Myocyte (in vitro differentiated cells): ENCODE data around the gene KATNAL1. TPM values are rescaled to one million over a fixed set of nuclear protein-coding genes. Genes with fewer than 3 reads are reported as not detected.
"Not testable (repeated sequence)": the region's sequence is repeated elsewhere in the genome, so short reads cannot be mapped to it uniquely, and the experiment has no call there.

Experiments
- DNase-seq: peaks from one replicate; pipeline ENCODE4 v3.0.0-alpha.2; 2012; ENCODE audit warnings: low read depth
- total RNA-seq: library from RNA; depleted of rRNA; stranded (reverse); fragments of >200 nt; gene quantifications from 2 replicates; pipeline ENCODE4 v1.2.3, GENCODE V29; 2014

KATNAL1 gene
- total RNA-seq, 1 donor from 2014 or later, result 18.1 TPM

GRCh38 chr13:30222254-30222653 is 85.1 kb downstream of the KATNAL1 start:
- DNase-seq, result no peak

- no peak for DNase-seq
These were observed 91.2 kb downstream of the KATNAL1 start for GRCh38 chr13:30216111-30216510.

GRCh38 chr13:30212256-30212655 is 95.1 kb downstream of the KATNAL1 start:
- no peak for DNase-seq

- DNase-seq, result no peak
These were observed 95.6 kb downstream of the KATNAL1 start for GRCh38 chr13:30211745-30212144.

GRCh38 chr13:30204564-30204963 is 102.8 kb downstream of the KATNAL1 start:
- no peak for DNase-seq

- DNase-seq, result peak; percentile 66
These were observed 111.3 kb downstream of the KATNAL1 start for GRCh38 chr13:30196025-30196424.

GRCh38 chr13:30194906-30195305 is 112.4 kb downstream of the KATNAL1 start:
- DNase-seq, result no peak

- DNase-seq, result no peak
These were observed 113.8 kb downstream of the KATNAL1 start for GRCh38 chr13:30193279-30194234.

GRCh38 chr13:30192320-30193093 is 114.8 kb downstream of the KATNAL1 start:
- DNase-seq, result no peak

- DNase-seq, result peak; percentile 83
These were observed 115.8 kb downstream of the KATNAL1 start for GRCh38 chr13:30191491-30192100.

- DNase-seq, result no peak
These were observed 120.5 kb downstream of the KATNAL1 start for GRCh38 chr13:30186634-30187415.

- no peak for DNase-seq
These were observed 125.3 kb downstream of the KATNAL1 start for GRCh38 chr13:30181888-30182651.

- no peak for DNase-seq
These were observed 127.6 kb downstream of the KATNAL1 start for GRCh38 chr13:30179597-30180276.

- DNase-seq, result no peak
These were observed 128.4 kb downstream of the KATNAL1 start for GRCh38 chr13:30178976-30179375.

GRCh38 chr13:30175166-30175565 is 132.2 kb downstream of the KATNAL1 start:
- no peak for DNase-seq

- DNase-seq, result not testable (repeated sequence)
These were observed 133.1 kb downstream of the KATNAL1 start for GRCh38 chr13:30174250-30174649.

- DNase-seq, result no peak
These were observed 134.1 kb downstream of the KATNAL1 start for GRCh38 chr13:30173303-30173610.

- no peak for DNase-seq
These were observed 134.6 kb downstream of the KATNAL1 start for GRCh38 chr13:30172593-30173302.

GRCh38 chr13:30170569-30170968 is 136.8 kb downstream of the KATNAL1 start:
- DNase-seq, result no peak
